B cell (primary cell): Measurements from ENCODE around the gene PGLYRP2. TPM values are rescaled to one million over a fixed set of nuclear protein-coding genes. Genes with fewer than 3 reads are reported as not detected.

Source experiments
- ATAC-seq: fragments of 200-7000 bp; cut with Tn5 transposase; one replicate; pipeline ENCODE4 v1.10.0; 2021; ENCODE audit warnings: low read depth, mild to moderate bottlenecking, moderate number of reproducible peaks, moderate library complexity
- CTCF ChIA-PET: fragments of 350-600 bp; sonication (Branson Sonifier 250); formaldehyde crosslinking; loops from one replicate; lab custom pipeline; 2021; ENCODE audit warnings: antibody characterized with exemption, inconsistent platforms; lab: Charles Lee
- POLR2A ChIA-PET: fragments of 350-600 bp; sonication (Branson Sonifier 250); formaldehyde crosslinking; loops from one replicate; lab custom pipeline; 2021; ENCODE audit warnings: antibody characterized with exemption; lab: Charles Lee
- DNase-seq: peaks from one replicate; pipeline ENCODE4 v3.0.0; 2013
- H2AFZ ChIP-seq: 2 replicates; pipeline ENCODE4 v1.6.1; 2012; ENCODE audit warnings: mild to moderate bottlenecking, low read depth, low read length; ENCODE audit not compliant: insufficient read depth, poor library complexity, severe bottlenecking
- H3K27ac ChIP-seq, 2 donors: 1 replicate in 1 of 2; 2 replicates in 1 of 2; pipeline ENCODE4 v1.5.1; 2012 to 2013; ENCODE audit warnings: low read length in 2 of 2, mild to moderate bottlenecking in 2 of 2, moderate library complexity in 1 of 2
- H3K27me3 ChIP-seq, 4 experiments: fragments of 200-600 bp in 1 of 4; sonication (generic) in 1 of 4; replicated peaks in 1 of 4; 1 replicate in 2 of 4; 2 replicates in 2 of 4; pipeline versions ENCODE4 v1.6.1 to v1.7.0; 2013 to 2016; ENCODE audit warnings: low read length in 3 of 4, mild to moderate bottlenecking in 2 of 4, mixed read lengths in 1 of 4, moderate library complexity in 1 of 4; ENCODE audit not compliant: insufficient read depth in 4 of 4, control insufficient read depth in 3 of 4; ENCODE audit errors: control extremely low read depth in 1 of 4
- H3K36me3 ChIP-seq, 2 experiments: replicated peaks in 1 of 2; 1 replicate in 1 of 2; 2 replicates in 1 of 2; pipeline versions ENCODE4 v1.6.1 to v1.7.1; 2013; ENCODE audit warnings: low read length in 1 of 2; ENCODE audit not compliant: insufficient read depth in 2 of 2, control insufficient read depth in 1 of 2; ENCODE audit errors: control extremely low read depth in 1 of 2, extremely low read depth in 1 of 2
- H3K4me1 ChIP-seq, 2 donors: fragments of 200-600 bp in 1 of 2; sonication (generic) in 1 of 2; 1 replicate in 1 of 2; 2 replicates in 1 of 2; pipeline versions ENCODE4 v1.5.1 to v1.6.1; 2013 to 2017; ENCODE audit warnings: low read length in 2 of 2; ENCODE audit not compliant: control insufficient read depth in 2 of 2, insufficient read depth in 2 of 2
- H3K4me2 ChIP-seq: replicated peaks from 2 replicates; pipeline ENCODE3; 2012; ENCODE audit warnings: mild to moderate bottlenecking, low read depth, low read length; ENCODE audit not compliant: poor library complexity, severe bottlenecking
- H3K4me3 ChIP-seq, 5 experiments: fragments of 200-600 bp in 1 of 5; sonication (generic) in 1 of 5; 1 replicate in 3 of 5; 2 replicates in 2 of 5; pipeline versions ENCODE4 v1.5.1 to v1.7.0; 2011 to 2016; ENCODE audit warnings: low read length in 4 of 5, mild to moderate bottlenecking in 4 of 5, low read depth in 2 of 5, control low read depth in 1 of 5, moderate library complexity in 1 of 5; ENCODE audit not compliant: insufficient read depth in 1 of 5; ENCODE audit errors: control extremely low read depth in 1 of 5, extremely low read depth in 1 of 5
- H3K79me2 ChIP-seq: fragments of 200-600 bp; sonication (generic); one replicate; pipeline ENCODE4 v1.6.0; 2016; ENCODE audit warnings: low read length; ENCODE audit not compliant: control insufficient read depth, insufficient read depth
- H3K9ac ChIP-seq: fragments of 200-600 bp; sonication (generic); 2 replicates; pipeline ENCODE4 v1.6.1; 2017; ENCODE audit warnings: mild to moderate bottlenecking, low read length, moderate library complexity
- H3K9me3 ChIP-seq, 3 donors: one replicate each; pipeline versions ENCODE4 v1.6.1 to v1.7.1; 2013; ENCODE audit warnings: low read length in 2 of 3; ENCODE audit not compliant: control insufficient read depth in 2 of 3, insufficient read depth in 1 of 3; ENCODE audit errors: control extremely low read depth in 1 of 3
- H4K20me1 ChIP-seq: 2 replicates; pipeline ENCODE4 v1.6.0; 2012; ENCODE audit warnings: mild to moderate bottlenecking, low read length; ENCODE audit not compliant: insufficient read depth, control insufficient read depth, poor library complexity, severe bottlenecking
- H3K27ac Mint-ChIP-seq: one replicate; pipeline ENCODE4 v1.8.0; 2021; ENCODE audit warnings: mixed read lengths
- H3K27me3 Mint-ChIP-seq: one replicate; pipeline ENCODE4 v1.8.0; 2021; ENCODE audit warnings: mixed read lengths
- H3K4me1 Mint-ChIP-seq: one replicate; pipeline ENCODE4 v1.8.0; 2021; ENCODE audit warnings: mixed read lengths
- H3K4me3 Mint-ChIP-seq: one replicate; pipeline ENCODE4 v1.8.0; 2021; ENCODE audit warnings: mixed read lengths
- H3K9me3 Mint-ChIP-seq: one replicate; pipeline ENCODE4 v1.8.0; 2022; ENCODE audit warnings: mixed read lengths; ENCODE audit not compliant: insufficient read depth
- EZH2 ChIP-seq: IDR thresholded peaks from 2 replicates; pipeline ENCODE4 v1.6.1; 2012; ENCODE audit warnings: borderline replicate concordance, low read depth, mild to moderate bottlenecking, moderate library complexity, low read length; ENCODE audit not compliant: insufficient read depth, poor library complexity, severe bottlenecking
- WGBS: methylation state at CpG from one replicate; pipeline ENCODE4 v1.1.5; 2013; ENCODE audit warnings: missing lambda C conversion rate; ENCODE audit not compliant: insufficient coverage; 5-methylcytosine and 5-hydroxymethylcytosine counted together
- intact Hi-C: fragments of 100-400 bp; cut with micrococcal nuclease; formaldehyde crosslinking; loops from one replicate; pipeline ENCODE4 v1.10.0; 2022
- polyA plus RNA-seq: library from polyadenylated mRNA; depleted of rRNA; stranded (reverse); fragments of >200 nt; gene quantifications from 2 replicates; pipeline ENCODE4 v1.2.3, GENCODE V29; 2012
- total RNA-seq, 2 donors: library from RNA; stranded (reverse); fragments of 120-200 nt in 1 of 2; gene quantifications; 1 replicate in 1 of 2; 2 replicates in 1 of 2; pipeline versions ENCODE4 v1.2.3 to v1.2.4, GENCODE V29; 2013 to 2022
- TF ChIP-seq, protein P1 (sequence below): fragments of 200-600 bp; IDR thresholded peaks from one replicate; pipeline ENCODE4 v1.8.0; 2022; ENCODE audit warnings: antibody characterized with exemption, mild to moderate bottlenecking

The PGLYRP2 gene
- total and polyA plus RNA-seq, 2 donors (not counting 1 experiment from before 2014, with no cell fraction given): not detected

GRCh38 chr19:15437355-15438123 is 41.8 kb downstream of the PGLYRP2 start:
- 92% methylated on average over 9 of the region's 10 CpGs for WGBS
- ChIA-PET POLR2A (no interaction called here), CTCF (no interaction called here)
- DNase-seq: no peak
- Histone ChIP-seq H3K36me3 (no peaks in the 10 kb centered on the region), H3K9me3 (peaks cover 0 to 7% (median 0%) of the 10 kb centered on the region in 3 donors), H3K27ac (no peak overlapping the region), H3K79me2 (no peaks in the 10 kb centered on the region), H3K27me3 (no peaks in the 10 kb centered on the region), H3K4me2 (no peak overlapping the region), H3K4me3 (no peak overlapping the region), H2AFZ (no peak overlapping the region), H4K20me1 (no peaks in the 10 kb centered on the region), H3K4me1 (peaks cover 5 to 10% of the 10 kb centered on the region in 2 donors), H3K9ac (no peak overlapping the region)
- Mint-ChIP-seq H3K4me1 (peaks cover 8% of the 10 kb centered on the region), H3K9me3 (no peaks in the 10 kb centered on the region), H3K4me3 (no peak overlapping the region), H3K27me3 (no peaks in the 10 kb centered on the region), H3K27ac (no peak overlapping the region)
- ATAC-seq: no peak
- no peak for TF ChIP-seq EZH2
- TF ChIP-seq, protein P1, sequence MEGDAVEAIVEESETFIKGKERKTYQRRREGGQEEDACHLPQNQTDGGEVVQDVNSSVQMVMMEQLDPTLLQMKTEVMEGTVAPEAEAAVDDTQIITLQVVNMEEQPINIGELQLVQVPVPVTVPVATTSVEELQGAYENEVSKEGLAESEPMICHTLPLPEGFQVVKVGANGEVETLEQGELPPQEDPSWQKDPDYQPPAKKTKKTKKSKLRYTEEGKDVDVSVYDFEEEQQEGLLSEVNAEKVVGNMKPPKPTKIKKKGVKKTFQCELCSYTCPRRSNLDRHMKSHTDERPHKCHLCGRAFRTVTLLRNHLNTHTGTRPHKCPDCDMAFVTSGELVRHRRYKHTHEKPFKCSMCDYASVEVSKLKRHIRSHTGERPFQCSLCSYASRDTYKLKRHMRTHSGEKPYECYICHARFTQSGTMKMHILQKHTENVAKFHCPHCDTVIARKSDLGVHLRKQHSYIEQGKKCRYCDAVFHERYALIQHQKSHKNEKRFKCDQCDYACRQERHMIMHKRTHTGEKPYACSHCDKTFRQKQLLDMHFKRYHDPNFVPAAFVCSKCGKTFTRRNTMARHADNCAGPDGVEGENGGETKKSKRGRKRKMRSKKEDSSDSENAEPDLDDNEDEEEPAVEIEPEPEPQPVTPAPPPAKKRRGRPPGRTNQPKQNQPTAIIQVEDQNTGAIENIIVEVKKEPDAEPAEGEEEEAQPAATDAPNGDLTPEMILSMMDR: no peak
- intact Hi-C loops: no loop called here

- Histone ChIP-seq H3K4me1 (peaks cover 7 to 13% of the 10 kb centered on the region in 2 donors), H3K9me3 (peaks cover 0 to 7% (median 0%) of the 10 kb centered on the region in 3 donors), H3K79me2 (peaks cover 5% of the 10 kb centered on the region), H3K27me3 (no peaks in the 10 kb centered on the region), H2AFZ (no peak overlapping the region), H3K4me3 (no peak overlapping the region), H3K36me3 (no peaks in the 10 kb centered on the region), H4K20me1 (peaks cover 4% of the 10 kb centered on the region), H3K4me2 (no peak overlapping the region), H3K9ac (no peak overlapping the region), H3K27ac (no peak overlapping the region)
- Mint-ChIP-seq H3K9me3 (no peaks in the 10 kb centered on the region), H3K27ac (no peak overlapping the region), H3K4me1 (peaks cover 11% of the 10 kb centered on the region), H3K27me3 (no peaks in the 10 kb centered on the region), H3K4me3 (no peak overlapping the region)
- ATAC-seq: no peak
- TF ChIP-seq, protein P1: no peak
- no peak for TF ChIP-seq EZH2
- POLR2A ChIA-PET: no interaction called here
- intact Hi-C loops: no loop called here
- WGBS: 98% methylated on average over 7 of the region's 15 CpGs
- DNase-seq: no peak
- CTCF ChIA-PET: no interaction called here
Measured at GRCh38 chr19:15436826-15437110, 42.5 kb downstream of the PGLYRP2 start.
